SK-N-SH (cell line): ENCODE results near the gene IQGAP1.

Experiments
- SMC3 ChIP-seq: IDR thresholded peaks from 2 replicates; pipeline ENCODE4 v1.6.1; 2012; ENCODE audit warnings: low read depth, low read length, improper control_type of control experiment
- TF ChIP-seq, protein P1 (sequence below): fragments of 200-600 bp; sonication (generic); IDR thresholded peaks from 2 replicates; pipeline ENCODE4 v1.6.1; 2017; ENCODE audit warnings: antibody characterized with exemption, mild to moderate bottlenecking, moderate library complexity

DNA sequence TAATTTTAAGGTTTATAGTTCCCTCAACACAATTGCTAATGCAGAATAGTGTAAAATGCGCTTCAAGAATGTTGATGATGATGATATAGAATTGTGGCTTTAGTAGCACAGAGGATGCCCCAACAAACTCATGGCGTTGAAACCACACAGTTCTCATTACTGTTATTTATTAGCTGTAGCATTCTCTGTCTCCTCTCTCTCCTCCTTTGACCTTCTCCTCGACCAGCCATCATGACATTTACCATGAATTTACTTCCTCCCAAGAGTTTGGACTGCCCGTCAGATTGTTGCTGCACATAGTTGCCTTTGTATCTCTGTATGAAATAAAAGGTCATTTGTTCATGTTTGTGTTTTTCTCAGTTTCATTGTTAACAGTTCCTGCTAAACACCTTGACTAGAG is 113.9 kb downstream of the IQGAP1 start:
- TF ChIP-seq, protein P1, sequence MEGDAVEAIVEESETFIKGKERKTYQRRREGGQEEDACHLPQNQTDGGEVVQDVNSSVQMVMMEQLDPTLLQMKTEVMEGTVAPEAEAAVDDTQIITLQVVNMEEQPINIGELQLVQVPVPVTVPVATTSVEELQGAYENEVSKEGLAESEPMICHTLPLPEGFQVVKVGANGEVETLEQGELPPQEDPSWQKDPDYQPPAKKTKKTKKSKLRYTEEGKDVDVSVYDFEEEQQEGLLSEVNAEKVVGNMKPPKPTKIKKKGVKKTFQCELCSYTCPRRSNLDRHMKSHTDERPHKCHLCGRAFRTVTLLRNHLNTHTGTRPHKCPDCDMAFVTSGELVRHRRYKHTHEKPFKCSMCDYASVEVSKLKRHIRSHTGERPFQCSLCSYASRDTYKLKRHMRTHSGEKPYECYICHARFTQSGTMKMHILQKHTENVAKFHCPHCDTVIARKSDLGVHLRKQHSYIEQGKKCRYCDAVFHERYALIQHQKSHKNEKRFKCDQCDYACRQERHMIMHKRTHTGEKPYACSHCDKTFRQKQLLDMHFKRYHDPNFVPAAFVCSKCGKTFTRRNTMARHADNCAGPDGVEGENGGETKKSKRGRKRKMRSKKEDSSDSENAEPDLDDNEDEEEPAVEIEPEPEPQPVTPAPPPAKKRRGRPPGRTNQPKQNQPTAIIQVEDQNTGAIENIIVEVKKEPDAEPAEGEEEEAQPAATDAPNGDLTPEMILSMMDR, result no peak
- TF ChIP-seq SMC3, result no peak
